ENCODE data around the gene COPS2. TPM values are rescaled to one million over a fixed set of nuclear protein-coding genes. Genes with fewer than 3 reads are reported as not detected.

The COPS2 gene
- total RNA-seq, 1 donor from 2014 or later = 78.9 TPM

DNA sequence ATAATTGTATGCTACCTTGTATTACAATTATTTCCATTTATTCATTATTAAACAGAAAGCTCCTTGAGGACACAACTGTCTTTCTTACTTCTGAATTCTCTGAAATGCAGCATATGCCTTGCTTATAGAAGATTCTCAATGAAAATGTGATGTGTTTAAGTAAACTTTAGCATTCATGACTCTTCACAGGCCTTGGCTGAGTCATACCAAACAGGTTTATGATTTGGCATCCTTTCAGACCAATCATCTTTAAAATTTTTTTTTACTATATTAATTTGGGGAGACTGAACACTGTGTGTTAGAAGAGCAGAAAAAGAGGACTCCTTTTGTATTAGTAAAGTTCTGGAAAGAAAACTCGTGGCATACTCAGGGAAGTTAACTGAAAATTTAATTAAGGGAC is 8.3 kb upstream of the COPS2 start:
- DNase-seq (ENCODE audit: low spot score) = no peak

DNA sequence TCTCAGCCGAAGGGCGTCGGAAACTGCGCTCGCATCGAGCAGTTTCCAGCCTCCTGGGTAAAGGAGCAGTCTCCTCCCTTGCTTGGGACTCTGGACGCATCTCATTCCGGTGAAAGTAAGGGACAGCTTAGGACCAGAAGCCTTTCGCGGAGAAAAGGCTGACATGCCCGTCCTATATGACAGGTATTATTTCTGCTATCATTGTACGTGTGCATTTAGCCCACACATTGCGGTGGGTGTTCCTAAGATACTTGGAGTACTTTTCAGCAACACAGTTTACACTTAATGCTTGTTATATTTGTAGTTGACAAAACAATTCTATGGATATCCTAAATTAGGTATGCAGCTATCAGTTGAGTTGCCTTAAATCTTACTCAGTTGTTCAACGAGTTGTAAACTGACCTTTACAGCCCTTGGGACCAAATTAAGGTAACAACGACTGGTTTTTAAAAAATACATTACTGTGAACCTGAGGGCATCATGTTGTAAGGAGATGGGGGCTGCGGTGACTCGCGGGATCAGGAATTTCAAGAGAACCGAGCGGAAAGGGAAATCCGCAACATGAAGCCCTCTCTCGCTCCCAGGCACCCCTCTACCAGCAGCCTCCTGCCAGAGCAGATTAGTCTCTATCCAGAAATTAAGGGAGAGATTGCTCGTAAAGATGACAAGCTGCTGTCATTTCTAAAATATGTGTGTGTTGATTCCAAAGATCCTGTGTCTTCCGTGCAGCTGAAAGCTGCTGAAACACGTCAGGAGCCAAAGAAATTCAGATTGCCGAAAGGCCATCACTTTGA is 632 bp upstream of the COPS2 start:
- no peak for DNase-seq (ENCODE audit: low spot score)

DNA sequence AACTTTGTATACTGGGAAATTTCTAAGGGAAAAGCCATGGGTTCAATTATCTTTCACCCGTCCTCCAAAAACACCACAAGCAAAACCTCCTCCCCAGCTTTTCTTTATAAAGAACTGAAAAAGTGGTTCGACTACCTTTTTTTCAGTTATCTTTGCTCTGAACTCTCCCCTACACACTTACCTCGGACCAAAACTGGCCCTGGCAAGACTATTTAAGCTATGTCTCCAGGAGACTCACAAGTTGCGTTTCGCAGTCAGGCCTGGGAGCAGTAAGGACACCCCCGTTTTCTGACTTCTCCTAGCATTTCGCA is 645 bp downstream of the COPS2 start:
- no peak for DNase-seq (ENCODE audit: low spot score)

DNA sequence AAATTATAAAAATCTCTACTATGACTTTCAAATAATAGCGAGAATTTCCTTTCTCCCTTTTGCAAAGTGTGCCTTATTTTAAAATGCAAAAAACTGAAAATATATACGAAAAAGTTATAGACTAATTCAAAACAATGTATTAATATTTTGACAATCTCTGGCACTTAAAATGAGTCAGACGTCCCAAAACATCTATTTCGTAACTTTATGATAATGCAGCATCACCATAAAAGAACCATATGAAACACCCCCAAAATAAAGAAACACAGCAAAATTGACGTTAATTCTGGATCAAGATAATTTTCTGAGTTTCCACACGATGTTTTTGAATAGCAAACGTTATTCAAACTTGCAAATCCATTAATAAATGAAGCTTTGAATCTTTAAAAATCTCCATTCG is 1.0 kb downstream of the COPS2 start:
- DNase-seq (ENCODE audit: low spot score) = no peak

DNA sequence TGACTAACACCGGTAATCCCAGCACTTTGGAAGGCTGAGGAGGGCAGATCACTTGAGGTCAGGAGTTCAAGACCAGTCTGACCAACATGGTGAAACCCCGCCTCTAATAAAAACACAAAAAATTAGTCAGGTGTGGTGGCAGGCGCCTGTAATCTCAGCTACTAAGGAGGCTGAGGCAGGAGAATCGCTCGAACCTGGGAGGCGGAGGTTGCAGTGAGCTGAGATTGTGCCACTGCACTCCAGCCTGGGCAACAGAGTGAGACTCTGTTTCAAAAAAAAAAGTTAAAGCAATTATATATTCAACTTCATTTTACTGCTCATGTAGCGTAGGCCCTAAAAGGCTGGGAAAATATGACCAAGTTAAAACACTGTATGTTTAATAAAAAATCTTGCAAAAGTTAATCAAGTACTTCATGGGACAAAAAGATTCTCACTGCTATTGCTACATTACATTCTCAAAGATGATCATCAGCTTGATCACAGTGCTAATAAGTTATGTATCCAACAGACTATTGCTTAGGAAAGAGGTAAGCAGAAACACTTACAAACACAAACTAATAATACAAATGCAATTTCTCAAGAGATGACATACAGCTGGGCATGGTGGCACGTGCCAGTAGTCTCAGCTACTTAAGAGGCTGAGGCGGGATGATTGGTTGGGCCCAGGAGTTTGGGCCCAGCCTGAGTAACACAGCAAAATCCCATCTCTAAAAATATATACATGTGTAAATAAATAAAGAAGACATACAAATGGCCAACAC is 2.7 kb downstream of the COPS2 start:
- DNase-seq (ENCODE audit: low spot score) = no peak

DNA sequence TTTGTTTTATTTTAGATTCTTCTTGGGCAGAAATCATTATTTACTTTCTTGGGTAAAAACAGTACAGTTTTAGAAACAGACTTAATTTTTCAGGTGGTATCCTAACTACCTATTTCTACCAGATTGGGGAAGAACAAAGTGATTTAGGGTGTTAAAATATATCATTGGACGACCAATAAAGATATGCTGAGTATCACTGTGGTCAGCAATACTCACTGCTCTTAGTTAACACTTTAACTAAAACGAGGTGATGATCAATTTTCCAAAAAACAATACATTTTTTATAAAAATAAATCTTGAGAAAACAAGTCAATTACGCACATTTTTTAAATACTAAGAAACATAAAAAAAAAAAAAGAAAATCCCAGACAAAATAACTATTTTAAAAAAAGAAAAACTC is 3.6 kb downstream of the COPS2 start:
- no peak for DNase-seq (ENCODE audit: low spot score)

DNA sequence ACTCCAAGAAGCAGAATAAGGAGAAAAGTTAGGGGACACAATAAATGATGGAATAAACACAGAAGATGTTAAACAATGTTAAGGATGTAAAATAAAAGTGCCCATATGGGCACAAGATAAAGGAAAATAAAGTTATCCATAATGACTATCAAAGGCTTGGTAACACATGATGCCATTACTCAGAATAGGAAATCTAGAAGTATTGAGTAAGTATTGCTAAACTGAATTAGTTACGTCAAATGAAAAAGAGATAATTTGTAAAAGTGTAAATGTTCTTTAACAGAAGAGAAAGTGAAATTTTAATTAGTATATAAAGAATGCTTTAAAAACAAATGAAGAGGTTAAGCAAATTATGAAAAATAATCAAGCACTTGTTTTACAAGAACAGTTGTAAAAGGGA is 6.7 kb downstream of the COPS2 start:
- no peak for DNase-seq (ENCODE audit: low spot score)

DNA sequence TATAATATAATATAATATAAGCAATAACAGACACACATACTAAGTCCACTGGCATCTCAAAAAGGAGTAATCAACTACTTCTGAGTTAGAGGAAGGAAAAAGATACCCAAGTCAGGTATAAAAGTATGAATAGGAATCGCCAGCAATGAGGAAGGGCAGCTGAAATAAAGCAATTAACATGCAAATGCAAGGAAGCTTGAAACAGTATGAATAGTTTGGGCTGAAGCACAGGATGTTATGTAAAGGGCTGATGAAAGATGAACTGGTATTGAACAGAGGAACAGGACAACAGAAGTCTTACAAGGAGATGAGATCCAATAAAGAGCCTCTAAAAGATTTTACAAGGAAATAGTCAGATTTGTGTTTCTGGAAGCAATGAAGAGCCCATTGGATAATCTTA is 7.1 kb downstream of the COPS2 start:
- no peak for DNase-seq (ENCODE audit: low spot score)

DNA sequence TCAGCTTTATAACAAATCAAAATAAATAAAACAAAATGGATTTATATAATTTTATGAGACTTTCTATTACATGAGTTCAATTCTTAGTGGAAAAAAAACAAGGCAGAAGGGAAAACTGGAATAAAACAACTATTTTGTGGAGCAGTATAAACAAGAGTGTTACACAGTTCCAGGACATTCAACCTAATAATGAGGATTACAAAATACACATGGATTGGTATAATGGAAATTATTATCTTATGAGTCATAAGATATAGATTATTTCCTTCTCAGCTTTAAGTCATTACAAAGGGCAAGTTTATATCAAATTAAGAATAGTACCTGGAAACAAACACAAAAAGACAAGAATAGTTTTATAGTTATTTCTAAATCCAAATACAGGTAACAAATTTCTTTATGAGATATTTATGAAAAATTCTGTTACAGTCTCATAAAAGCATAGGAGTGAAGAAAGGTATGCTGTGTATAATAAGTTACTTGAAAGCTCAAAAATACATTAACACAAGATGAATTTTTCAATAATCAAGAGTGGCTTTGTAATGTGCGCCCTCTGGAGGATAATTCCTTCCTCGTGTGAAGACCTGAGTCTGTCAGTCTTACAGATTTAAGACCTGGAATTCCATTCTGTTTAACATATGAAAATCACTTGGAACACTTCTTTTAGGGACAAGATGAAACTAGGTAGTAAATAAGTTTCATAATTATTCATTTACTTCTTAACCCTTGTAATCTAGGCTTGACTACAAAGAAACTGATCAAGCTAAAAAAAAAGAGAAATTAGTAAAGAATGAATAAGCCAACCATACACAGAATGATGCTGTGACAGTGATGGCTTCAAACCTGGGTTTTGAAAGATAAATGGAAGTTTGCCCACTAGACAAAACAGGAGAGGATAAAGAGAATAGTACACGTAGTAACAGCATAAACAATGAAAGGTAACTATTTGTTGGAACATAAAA is 9.5 kb downstream of the COPS2 start:
- no peak for DNase-seq (ENCODE audit: low spot score)

DNA sequence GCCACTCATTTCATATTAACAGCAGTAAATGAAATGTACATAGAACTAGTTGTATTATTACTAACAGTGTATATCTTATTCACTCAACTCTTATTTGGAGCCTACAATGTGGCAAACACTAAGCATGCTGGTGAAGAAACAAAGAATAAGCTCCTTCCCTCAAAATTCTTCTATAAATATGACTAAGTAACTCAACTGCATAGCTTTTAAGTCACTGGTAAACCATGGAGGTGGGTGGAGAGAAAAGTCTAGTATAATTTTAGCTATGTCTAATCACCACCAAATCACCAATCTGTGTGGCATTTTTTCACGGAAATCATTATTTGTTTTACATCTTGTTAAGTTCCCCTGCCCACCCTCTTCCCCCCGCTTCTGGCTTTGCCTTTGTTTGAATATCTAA is 17.5 kb downstream of the COPS2 start:
- no peak for DNase-seq (ENCODE audit: low spot score)

DNA sequence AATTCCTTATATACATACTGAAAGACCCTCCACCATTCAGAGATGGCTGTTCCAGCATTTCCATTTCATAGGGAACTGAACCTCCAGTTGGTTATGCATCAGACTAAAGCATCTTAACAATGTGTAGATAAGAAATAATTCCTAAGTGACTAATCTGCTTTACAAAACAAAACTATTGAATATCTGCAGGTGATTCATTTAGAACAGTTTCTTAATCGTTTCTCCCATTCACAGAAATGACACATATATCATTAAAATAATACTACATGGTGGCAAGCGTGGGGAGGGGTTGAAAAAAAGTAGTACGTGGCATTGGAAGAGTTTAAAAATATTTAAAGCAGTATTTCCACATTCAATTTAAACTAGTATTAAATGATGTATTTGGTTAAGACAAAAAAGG is 19.5 kb downstream of the COPS2 start:
- no peak for DNase-seq (ENCODE audit: low spot score)

DNA sequence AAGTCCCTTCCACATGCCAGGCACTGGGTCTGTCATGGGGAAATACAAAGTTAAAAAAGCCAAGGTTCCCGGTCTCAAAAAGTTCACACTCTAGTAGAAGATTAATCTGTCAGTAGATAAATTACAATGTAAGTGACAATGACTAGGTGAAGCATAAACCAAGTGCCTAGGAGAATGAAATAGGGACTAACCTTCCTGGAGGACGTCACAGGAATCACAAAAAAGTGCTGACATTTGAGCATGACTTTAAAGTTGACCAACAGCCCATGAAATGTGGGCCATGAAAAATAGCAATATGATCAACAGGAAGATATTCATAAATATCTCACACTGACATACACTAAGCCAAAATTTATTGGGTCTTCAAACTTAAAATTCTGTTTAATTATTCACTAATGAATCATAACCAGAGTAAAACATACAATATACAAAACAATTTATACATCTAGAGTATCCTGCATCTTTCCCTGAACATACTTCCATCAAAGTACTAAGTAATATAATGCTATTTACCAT is 20.0 kb downstream of the COPS2 start:
- DNase-seq (ENCODE audit: low spot score) = no peak

DNA sequence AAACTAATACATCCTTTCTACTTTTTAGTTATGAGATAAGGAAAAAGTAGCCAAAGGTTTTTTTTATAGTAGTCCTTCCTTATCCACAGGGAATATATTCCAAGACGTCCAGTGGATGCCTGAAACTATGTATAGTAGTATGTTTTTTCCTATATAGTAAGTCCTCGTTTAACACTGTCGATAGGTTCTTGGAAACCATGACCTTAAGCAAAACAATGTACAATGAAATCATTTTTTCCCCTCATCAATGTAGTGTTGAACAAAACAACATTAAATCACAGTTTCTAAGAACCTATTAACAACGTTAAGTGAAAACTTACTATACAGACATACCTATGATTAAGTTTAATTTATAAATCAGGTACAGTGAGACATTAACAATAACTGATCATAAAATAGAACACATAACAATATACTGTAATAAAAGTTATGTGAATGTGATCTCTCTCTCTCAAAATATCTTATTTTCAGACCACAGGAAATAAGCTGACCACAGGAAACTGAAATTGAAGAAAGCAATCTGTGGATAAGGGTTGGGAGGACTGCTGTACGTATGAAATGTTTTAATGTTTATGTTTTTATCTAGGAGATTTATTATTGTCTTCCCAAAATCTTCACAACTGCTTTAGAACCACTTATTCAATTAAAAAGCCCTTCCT is 20.6 kb downstream of the COPS2 start:
- DNase-seq (ENCODE audit: low spot score) = no peak

DNA sequence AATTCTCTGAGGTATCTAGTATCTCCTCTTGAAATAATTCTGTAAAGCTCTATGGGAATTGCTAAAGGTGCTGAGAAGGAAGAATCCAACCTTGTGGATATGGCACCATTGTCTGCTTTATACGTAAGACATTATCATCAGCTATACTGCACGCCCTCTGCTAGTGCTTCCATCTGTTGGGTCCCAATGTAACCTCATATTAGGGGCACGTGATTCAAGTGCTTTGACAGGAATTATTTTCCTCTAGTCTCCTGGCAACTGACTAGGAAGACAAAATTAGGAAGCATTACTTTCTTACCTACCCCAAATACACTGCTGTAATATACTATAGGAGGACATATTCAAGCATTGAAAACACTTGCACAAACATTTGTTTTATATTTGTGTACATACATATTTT is 24.0 kb downstream of the COPS2 start:
- no peak for DNase-seq (ENCODE audit: low spot score)

DNA sequence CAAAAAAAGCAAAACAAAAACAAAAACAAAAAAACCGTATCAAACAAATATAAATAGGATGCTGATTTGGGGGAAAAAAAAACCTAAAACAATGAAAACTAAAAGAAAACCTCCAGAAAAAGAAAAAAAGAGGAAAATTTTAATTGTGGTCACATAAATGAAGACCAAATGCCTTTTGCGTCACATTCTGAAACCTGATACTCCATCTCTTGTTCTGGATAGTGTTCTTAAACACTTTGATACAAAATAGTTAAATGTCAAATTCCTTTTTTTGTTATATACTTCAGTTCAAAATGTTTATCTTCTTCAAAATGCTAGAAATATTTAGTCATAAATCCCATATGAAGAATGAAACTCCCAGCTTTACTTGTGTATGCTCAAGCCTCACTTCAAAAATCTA is 31.0 kb downstream of the COPS2 start:
- DNase-seq (ENCODE audit: low spot score) = no peak

DNA sequence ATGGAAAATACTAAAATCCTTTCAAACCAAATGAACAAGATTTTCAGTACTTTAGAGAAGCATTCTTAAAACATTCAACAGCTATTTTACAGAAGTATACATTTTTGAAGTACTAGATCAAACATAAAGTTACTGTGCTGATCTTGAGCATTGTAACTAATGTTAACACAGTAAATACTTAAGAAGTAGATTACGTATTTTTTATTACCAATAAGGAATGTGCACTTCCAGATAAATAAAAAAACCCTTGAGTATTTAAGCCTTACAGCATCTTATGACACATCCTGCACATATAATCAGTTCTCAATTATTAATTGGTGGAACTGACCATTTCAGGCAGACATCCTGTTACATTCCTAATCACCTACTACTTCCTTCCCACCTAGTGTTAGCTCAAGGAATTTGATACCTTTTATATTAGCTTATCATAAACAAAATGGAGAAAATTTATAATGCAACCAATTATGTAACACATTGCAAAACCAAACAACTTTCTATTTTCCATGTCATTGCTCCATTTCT is 32.8 kb downstream of the COPS2 start:
- no peak for DNase-seq (ENCODE audit: low spot score)

DNA sequence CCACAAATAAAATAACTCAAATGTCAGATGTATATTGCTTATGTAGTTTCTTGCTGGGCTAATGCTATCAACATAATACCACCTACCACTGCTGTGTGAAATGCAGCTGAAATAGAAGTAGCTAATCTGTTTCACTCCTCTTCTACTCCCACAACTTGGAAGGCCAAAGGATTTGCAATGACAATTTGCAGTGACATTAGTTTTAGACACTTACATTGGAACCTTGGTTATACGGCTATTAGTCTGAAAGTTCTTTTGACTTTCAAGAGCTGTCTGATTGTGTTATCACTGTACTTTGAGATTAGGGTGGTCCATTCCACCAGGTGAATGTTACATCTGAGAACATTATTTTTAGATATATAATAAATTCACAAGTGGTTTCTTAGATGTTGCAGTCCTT is 33.5 kb downstream of the COPS2 start:
- DNase-seq (ENCODE audit: low spot score) = no peak

DNA sequence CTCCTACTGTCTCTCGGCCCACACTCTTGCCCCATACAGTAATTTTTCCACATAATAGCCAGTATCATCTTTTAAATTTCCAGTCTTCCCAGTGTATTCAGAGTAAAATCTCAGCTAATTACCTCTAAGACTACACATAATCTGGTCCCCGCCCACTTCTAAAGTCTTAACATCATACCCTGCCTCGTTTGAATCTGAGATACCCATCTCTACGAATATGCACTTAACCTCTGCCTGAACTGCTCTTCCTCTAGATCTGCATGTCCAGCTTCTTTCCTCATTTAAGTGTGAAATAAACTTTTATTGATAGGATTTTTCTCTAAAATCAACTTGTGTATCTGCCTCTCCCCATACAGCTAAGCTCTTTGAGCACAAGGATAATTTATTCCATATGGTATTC is 34.6 kb downstream of the COPS2 start:
- no peak for DNase-seq (ENCODE audit: low spot score)

DNA sequence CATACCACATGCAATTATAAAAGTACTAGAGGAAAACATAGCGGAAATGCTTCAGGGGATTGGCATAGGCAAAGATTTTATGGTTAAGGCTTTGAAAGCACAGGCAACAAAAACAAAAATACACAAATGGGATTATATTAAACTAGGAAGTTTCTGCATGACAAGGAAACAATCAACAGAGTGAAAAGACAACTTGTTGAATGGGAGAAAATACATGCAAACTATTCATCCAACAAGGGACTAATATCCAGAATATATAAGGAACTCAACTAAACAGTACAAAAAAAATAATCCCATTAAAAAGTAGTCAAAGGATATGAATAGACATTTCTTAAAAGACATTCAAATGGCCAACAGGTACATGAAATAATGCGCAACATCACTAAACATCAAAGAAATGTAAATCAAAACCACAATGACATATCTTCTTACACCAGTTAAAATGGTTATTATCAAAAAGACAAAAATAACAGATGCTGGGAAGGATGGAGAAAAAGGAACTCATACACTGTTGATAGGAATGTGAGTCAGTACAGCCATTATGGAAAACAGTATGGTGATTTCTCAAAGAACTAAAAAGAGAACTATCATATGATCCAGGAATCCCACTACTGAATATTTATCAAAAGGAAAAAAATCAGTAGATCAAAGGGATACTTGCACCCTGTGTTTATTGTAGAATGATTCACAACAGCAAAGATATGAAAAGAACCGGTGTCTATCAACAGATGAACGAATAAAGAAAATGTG is 39.1 kb downstream of the COPS2 start:
- DNase-seq (ENCODE audit: low spot score) = no peak

DNA sequence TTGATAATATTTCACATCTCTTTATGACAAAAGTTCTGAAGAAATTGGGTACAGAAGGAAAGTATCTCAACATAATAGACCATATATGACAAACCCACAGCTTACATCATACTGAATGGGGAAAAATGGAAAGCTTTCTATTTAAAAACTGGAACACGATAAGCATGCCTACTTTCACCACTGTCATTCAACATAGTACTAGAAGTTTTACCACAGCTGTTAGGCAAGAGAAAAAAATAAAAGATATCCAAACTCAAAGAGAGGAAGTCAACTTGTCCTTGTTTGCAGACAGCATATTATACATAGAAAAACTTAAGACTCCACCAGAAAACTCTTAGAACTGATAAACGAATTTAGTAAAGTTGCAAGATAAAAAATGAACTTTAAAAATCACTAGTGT is 40.3 kb downstream of the COPS2 start:
- DNase-seq (ENCODE audit: low spot score) = no peak
